Right lobe of liver (tissue), 4 donors: Measurements from ENCODE around the gene BTBD2.

Experiments
- CTCF ChIP-seq, 4 donors: fragments of 200-600 bp in 3 of 4; fragments of 450-650 bp in 1 of 4; IDR thresholded peaks; one replicate each; pipeline versions ENCODE4 v1.5.1 to v1.8.0; 2016 to 2022; ENCODE audit warnings: antibody characterized with exemption in 4 of 4, mild to moderate bottlenecking in 2 of 4
- POLR2A ChIP-seq: fragments of 450-650 bp; IDR thresholded peaks from one replicate; pipeline ENCODE4 v1.6.1; 2017; ENCODE audit warnings: antibody characterized with exemption, mild to moderate bottlenecking
- donor health status: DM: no; HTN: no; CAD: no.
- donor health status: DM: no; HTN: no; CAD: no.
- donor health status: DM: no; HTN: yes; CAD: no.

DNA sequence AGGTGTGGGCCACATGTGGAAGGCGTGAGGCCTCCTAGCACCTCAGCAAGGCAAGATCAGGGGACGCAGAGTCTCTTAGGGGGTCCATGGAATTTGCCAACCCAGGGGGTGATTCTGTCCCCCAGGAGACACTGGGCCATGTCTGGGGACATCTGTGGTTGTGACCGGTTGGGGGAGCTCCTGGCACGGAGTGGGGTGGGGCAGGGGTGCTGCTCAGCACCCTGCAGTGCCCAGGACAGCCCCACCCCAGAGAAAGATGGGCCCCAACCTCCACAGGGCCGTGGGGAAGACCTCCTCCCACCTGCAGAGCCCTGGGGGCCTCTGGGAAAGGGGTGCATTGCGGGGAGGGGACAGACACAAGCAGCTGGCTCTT lies 31.5 kb upstream of the BTBD2 start:
- TF ChIP-seq CTCF (IDR thresholded peaks at IDR 0.05) (no peak), POLR2A (no peak)
